HG03196 (cell line): Measurements from ENCODE around the gene CPM.
A peak's percentile ranks its signal among the peaks of the same experiment; 100 is the strongest.

ENCODE experiments used
- ATAC-seq: cut with Tn5 transposase; IDR thresholded peaks from one replicate; pipeline ENCODE4 v1.9.1; 2021; ENCODE audit not compliant: unreplicated experiment

The CPM gene

DNA sequence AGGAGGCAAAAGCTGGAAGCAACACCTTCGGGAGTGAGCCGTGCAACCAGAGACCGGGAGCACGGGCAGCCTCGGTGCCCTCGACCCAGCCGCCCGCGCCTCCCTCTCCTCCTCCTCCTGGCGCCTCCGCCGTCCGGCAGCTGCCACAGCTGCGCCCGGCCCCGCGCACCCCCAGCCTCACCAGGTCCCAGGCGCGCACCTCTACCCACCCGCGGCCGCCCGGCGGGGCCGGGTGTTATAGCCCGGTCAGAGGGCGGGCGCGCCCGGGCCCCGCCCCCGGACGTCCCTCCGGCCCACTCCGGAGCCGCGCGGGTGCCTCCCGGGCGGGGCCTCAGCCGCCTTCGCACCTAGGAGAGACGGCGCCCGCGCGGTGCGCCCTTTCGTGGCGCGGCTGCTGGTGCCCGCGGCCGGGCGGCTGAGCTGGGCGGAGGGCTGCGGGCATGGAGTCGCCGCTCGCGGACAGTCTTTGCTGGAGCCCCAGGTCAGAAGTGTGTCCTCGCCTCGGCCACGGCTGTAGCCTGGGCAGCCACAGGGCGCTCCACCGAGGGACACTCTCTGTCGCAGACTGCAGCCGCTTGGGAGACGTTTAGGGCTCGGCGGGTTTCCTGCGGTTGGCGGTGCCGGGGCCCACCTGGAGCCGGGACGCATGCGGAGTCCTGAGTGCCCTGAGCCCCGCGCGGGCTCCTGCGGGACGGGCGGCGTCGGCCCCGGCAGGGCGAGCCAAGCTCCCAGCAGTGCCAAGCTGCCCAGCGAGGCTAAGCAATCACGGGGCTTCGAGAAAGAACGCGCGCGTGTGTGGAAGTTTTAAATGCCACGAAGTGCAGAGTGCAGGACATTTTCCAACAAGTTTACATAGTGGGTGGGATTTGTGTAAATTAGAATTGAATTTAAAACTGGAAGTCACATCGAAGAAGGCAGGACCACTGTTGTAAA is at the start of gene CPM:
CPM (minus strand) TSS at position 211 of the 933 bp plus-strand sequence. CDS start 334 bp downstream, outside the sequence.
- peak; percentile 95 for ATAC-seq

DNA sequence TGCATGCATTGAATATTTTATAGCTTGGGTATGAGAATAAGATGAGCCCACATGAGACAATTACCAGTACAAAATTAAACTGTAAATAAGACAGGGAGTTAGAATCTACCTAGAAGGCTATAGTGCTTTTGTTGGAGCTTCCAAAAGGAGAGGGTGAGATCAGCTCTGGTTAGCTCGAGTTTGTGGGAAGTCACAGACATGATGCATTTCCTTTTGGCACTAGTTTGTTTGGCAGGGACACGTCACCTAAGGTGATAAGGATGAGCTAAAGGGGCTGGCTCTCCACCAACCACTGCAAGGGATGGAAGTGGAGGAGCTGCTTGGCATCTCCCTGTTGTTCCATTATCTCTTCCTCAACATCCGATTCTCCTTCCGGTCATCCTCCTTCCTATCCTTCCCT is 48.5 kb upstream of the CPM start:
- no peak for ATAC-seq

DNA sequence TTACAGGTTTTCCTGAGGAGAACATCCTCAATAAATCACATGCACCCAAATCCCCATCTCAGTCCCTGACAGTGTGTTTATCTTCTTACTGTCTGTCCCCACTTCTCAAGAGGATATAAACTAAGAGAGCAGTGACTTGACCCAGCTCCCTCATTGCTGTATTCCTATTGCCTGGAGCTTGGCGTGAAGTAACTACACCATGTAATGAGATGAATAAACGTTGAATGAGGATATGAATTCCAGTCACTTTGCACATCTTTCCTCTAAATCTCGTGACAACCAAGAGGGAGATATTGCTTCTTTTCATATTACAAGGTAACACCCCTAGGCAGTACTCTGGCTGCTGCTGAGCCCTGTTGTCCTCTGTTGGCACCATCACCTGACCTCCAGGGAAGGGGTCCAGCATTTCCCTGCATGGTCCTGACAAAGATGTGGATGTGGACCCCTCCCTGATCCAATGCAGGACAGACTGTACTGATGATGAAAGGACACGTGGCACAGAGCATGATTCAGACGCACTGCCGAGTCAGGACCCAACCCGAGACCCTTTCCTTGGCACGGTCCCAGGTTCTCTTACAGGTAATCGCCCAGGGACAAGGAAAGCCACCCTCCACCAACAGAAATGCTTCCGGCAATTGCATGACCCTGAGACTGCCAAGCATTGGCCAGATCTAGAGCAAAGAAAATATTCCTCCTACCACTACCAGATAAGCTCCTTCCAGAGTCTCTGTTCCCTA is 47.7 kb upstream of the CPM start:
- no peak for ATAC-seq

DNA sequence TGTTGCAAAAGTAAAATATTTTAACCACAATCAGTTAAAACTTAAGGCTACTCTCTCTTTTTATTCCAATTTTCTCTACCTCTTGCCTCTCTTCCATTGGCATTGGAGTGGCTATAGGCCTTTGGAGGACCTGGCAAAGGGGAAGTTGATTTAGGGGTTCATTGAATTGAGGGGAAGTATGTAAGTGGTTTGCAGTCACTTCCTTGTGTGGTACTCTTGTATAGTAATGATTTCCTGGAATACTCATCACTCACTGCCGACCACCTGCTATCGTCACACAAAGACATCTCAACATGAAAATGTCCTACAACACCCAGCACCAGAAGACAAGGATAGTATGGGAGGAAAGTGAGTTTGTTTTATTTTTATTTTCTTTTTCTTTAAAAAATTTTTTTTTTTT is 45.7 kb upstream of the CPM start:
- no peak for ATAC-seq

DNA sequence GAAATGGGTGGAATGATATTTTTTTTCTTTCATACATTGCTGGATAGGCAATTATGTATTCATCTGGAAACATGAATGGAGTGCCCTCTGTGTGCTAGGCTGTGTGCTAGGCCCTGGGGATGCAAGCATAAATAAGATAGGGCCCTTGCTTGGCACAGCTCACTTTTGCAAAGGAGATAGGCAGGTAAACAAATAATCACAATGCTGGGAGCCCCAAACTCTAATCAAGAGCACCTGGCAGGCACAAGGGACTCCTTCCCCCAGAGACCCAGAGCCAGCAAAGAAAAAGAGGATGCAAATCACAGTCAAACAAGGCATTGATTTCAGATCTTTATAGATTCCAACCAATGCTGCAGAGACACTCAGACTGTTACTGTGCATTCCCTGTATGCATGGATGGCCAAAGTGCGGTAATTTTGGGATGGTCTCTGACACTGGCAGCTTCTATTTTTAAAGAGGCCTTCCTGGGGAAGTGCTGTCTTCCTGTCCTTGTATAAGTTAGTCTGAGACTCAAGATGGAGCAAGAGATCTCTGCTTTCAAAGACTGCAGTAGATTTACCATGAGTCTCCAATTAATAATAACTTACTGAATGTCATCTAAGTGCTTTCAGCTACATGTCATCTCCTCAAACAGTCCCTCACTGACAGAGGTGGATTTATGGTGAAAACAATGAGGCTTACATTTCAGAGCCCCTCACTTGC is 45.1 kb upstream of the CPM start:
- no peak for ATAC-seq

DNA sequence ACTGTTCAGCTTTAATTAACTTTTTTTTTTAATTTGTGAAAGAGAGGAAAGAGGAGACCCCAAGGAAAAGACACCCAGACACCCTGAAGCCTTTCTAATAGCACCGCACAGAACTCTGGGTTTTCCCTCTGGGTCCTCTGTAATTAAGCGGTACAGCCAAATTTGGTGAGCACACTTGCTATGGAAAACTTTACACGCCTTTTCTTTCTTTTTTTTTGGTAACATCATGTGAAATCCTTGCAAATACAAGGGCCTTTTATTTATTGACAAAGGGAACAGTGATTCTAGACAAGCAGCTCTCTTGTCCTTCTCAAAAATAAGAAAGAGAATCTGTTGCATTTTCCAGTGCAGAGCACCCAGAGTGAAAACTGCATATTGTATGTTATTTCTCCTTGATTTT is 44.4 kb upstream of the CPM start:
- ATAC-seq: no peak

DNA sequence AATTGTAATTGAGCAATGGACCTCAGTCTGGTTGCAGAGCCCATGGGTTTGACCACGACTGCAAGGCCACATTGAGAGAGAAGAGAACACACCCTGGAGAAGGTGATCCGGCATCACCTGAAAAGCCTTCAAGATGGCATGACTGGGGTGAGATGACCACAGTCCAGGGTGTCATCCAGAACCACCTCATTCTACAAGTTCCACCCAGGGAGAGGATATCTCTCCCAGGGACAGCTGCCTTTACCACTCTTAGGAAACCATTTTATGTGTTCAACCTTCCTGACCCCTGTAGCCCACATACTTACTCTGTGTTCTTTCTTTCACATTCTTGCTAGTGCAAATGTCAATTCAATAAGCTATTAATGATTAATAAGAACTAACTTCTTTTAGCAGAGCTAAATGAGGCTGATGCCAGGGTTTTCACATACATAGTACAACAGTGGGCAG is 43.4 kb upstream of the CPM start:
- ATAC-seq: no peak

DNA sequence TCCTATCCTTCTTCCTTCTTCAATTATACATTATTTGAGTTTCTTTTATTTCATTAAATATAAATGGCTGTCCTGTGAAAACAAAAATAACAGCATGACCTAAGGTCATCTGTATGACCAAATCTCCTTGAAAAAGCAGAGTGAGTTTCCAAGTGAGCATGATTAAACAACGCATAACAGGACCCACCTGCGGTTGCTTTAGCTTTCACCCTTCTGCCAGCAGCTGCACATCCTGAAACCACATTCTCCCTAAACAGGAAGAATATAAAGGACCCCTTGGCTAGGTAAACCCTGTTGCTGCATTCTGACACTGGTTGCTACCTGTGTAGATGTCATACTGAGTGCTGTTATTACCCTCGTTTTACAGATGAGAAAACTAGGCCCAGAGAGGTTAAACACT is 42.8 kb upstream of the CPM start:
- ATAC-seq: no peak

DNA sequence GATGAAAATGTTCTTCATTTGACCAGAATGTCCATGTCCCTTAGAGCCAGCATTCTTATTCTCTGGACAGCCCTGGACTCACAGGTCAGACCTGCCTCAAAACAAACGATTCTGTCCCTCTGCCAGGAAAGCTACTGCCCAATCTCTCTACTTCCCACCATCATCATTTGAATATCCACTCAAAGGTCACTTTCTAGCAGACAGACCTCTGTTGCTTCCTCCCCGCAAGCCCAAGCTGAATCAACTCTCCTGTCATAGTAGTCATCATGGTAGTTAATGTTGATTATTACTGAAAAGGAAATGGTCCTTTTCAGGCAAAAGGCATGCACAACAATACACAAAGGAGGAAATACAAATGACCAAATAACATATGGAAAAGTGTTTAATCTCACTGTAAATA is 39.6 kb upstream of the CPM start:
- ATAC-seq: no peak

DNA sequence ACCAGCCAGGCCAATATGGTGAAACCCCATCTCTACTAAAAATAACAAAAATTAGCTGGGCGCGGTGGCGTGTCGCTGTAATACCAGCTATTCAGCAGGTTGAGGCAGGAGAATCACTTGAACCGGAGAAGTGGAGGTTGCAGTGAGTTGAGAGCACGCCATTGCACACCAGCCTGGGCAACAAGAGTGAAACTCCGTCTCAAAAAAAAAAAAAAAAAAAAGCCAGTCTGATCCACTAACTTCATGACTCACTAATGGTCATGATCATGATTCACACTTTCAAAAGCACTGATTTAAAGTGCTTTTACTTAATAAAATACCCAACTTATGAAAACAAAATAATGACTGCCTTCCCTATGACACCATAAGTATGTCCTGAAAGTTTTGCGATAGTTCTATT is 38.4 kb upstream of the CPM start:
- ATAC-seq: no peak

DNA sequence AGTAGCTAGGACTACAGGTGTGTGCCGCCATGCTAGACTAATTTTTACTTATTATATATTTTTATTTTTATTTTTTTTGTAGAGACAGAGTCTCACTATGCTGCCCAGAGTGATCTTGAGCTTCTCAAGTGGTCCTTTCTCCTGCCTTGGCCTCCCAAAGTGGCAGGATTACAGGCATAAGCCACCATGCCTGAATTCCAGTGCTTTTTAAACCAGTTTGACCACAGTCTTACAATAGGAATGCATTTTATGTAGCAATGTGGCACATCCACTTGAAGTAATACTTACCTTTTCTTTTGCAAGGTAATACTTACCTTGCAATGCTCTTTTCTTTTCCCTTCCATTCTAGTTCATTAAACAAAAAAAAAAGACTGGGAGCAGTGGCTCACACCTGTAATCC is 38.0 kb upstream of the CPM start:
- ATAC-seq: no peak

DNA sequence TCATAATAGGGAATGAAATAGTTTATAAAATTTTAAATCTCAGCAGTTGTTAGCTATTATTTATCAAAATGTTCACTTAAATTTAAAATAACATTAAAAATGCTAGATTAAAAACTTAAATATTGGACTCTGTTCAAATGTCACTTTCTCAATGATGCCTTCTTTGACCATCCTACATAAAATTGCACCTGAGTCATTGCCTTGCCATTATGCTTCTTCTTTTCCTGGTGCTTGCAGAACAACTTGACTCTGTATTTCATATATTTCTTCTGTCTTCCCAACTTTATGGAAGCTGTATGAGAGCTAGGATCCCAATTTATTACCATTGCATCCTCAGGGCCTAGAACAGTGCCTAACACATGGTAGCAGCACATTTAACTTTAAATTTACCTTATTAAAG is 37.3 kb upstream of the CPM start:
- ATAC-seq: no peak

DNA sequence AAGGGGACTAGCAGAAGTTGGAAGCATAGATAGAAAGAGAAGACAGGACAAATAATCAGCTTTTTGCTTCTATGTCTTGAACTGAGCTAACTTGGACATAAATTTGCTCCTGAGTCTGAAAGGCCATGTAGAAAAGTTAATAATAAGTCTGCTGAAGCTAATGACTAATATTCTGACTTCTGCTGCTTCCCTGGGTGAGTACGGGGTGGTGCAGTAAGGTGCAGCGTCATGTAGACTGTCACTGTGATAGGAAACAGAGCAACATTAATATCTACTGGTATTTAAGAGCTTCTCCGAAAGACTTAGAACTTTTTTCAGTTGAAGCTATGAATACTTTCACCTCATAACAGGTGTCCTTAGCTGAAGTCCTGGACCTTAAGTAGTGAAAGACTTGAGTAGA is 34.1 kb upstream of the CPM start:
- ATAC-seq: no peak

DNA sequence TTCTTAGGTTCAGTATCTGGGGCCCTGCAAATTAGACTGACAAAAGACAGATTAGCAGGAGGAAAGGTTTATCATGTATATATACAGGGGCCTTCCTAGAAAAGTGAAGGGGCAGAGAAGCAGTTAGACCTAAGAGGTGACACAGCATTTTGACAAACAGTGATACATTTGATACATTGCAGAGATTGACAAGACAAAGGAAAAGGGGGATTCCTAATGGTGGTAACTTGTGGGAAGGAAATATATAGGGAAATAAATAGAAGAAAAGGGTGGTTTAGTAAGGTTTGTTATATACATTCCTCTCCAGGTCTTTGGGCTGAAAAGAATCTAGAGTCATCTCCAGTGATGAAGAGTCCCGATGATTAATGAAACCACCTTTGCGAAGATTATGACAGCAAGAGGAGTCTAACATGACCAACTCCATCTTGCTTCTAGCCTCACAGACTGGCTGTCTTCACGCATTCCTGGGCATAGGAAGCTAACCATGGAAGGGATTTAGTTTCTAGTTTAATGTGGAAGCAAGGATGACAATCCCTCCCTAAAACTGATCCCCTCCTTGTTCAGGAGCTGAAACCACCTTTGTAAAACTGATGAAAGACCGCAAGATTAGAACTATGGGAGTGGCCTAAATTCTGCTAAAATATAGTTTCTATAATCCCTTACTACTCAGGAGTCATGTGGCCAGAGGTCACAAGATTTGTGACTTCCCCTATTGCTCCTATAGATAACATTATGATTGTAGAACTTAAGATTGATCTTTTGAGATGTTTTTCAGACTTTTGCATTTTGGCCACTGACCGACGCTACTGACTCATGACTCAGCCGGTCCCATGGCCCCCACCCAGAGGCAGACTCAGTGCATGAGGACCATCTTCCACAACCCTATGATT is 31.1 kb upstream of the CPM start:
- ATAC-seq: no peak

DNA sequence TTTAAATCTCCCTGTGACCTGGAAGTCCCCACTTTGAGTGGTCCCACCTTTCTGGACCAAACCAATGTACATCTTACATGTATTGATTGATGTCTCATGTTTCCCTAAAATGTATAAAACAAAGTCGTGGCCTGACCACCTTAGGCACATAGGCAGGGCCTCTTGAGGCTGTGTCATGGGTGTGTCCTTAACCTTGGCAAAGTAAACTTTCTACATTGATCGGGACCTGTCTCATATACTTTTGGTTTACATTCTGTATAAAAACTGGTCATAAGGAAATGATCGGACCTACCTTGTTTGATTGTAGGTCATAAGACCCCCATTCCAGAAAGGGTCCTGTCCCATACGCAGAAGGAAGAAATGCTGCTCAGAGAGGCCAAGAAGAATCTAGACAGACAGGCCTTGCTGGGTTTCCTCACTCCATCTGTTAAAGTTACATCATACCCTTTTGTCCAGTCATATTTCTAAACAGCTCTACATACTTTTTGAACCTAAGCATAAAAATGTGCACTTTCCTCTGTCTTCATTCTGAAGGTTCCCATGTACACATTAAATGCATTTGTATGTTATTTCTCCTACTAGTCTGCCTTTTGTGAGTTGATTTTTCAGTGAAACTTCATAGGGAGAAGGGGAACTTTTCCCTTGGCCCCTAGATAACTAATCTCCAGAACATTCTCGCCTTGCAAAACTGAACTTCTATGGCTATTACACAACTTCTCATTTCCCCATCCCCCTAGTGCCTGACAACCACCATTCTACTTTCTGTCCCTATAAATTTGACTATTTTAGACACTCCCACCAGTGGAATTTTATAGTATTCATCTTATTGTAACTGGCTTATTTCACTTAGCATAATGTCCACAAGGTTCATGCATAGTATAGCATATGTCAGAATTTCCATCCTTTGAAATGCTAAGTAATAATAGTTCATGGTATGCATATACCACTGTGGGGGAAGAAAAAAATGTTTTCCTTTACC is 30.2 kb upstream of the CPM start:
- no peak for ATAC-seq

DNA sequence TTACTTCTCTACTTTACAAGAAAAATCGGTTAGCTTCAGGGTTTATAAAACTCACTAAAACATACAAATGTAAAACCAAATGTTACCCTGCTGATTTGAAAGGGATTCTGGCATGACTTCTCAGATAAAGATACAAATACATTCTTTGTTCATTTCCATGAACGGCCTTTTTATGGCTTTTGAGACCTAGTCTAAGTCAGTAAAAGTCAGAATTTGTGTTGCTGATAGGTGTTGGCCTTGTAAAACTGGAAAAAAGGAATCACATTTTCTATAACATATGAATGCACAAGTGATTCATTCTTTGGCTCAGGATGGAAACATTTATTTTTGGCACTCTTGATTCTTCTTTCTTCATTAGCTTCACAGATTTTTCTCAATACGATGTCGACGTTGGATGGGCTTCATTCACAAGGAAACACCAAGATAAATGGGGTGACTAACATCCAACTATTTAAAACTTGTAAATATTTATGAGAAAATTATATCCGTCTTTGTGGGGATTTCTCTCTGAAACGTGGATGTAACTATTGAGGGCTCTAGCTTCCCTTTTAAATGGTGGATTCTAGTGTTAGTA is 27.0 kb upstream of the CPM start:
- no peak for ATAC-seq

DNA sequence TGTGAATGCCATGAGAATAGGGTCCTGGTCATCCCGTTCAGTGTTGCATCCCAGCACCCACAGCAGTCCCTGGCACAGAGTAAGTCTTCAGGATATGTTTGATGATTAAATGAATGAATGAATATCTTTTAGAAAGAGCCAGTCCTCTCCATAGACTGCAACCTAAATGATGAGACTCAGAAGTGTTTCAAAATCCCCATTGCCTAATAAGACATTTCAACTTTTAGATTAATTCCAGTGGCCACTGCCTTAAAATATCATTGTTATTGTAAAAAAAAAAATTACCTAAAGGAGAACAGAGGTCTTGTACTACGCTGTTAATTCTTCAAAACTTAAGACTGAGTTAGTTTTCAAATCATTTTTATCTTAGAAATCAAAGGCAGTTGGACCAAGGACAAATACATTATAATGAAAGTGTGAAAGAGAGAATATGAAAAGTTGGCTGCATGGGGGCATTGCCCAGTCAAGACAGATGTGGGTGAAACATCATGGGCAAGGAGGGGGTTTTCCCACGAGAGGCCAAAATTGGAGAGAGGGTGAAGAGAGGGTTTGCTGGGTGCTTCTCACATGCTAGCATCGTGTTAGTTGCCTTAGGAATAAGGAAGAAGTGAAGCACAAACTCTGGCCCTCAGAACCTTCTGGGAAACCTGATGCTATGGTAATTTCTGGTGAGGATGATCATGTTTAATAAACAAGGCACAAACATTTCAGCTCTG is 26.3 kb upstream of the CPM start:
- ATAC-seq: no peak

DNA sequence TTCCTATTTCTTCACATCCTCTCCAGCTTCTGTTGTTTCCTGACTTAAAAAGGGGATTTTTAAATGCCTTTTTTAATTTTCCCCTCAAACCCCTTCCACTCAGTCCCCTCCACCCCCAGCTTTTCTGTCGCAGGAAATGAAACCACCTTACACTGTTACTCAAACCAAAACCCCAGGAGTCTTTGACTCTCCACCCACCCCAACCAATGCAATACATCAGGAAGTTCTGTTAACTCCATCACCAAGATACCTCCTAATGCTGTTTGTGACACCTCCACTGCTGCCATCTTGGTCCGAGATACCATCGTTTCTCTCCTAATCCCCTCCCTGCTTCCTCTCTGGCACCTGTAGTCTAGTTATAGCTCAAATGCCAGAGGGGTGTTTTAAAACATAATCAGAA is 25.4 kb upstream of the CPM start:
- peak; percentile 87 for ATAC-seq
